CD4-positive, alpha-beta T cell treated with Interleukin-6 at 100 ng/mL for 8 hours (primary cell): ENCODE data around the gene TMPRSS6.

Experiments
- DNase-seq: peaks from one replicate; pipeline ENCODE4 v3.0.0-alpha.2; 2020; ENCODE audit warnings: mixed read lengths, low spot score

Gene TMPRSS6

DNA sequence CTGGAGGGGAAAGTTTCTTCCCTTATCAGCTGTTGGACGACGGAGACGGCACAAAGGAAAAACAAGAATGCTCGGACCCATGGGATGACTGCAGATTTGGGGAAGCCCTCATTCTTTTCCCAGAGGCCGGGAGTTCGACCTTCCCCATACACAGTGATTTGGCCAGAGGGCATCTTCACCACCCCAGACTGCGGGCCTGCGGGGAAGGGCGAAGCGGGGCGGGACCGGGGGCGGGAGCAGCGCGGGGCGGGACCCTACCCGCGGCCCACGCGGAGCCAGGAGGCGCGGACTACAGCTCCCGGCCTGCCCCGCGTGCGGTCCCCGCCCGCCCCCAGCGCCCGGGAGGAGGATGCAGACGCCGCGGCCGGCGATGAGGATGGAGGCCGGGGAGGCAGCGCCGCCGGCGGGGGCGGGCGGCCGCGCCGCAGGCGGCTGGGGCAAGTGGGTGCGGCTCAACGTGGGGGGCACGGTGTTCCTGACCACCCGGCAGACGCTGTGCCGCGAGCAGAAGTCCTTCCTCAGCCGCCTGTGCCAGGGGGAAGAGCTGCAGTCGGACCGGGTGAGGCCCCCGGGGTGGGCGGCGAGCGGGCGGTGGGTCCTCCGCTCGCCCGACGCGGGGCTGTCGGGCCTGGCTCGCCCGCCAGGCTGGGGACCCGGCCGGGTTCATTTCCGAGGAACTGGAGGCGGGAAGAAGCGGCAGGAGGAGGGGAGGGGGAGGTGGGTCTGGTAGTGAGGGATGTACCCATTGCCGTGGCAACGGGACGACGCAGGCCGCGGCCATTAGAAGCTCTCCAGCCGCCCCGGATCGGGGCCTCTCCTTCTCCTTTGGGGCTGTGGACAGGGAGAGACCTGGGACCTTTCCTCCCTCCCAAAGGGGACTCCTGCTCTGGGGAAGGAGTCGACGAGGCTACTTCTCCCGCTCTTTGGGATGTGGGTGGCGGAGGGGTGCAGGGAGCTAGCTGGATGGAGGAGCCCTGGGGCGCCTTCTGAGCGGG is 57.8 kb downstream of the TMPRSS6 start, which contains the start of gene KCTD17:
KCTD17 (plus strand) TSS at position 352 of the 995 bp plus-strand sequence; CDS start at position 371, 19 bp downstream.
- peak; percentile 71 for DNase-seq

DNA sequence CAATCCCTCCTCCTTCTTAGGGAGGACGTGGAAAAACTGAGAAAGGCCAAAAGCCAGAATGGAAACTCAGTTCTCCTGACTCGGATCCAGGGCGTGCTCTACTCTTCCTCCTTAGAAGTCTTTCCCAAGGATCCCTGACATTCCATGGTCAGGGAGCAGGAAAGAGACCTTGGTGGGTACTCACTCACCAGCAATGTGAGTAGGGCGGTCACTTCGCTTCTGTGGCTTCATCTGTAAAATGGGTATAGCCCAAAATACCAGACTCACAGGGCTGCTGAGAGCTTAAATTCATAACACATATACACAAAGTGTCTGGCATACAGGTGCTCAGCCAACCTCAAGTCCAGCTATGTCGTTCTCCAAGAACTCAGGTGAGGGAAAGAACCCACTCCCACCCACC is 58.6 kb downstream of the TMPRSS6 start:
- DNase-seq, result no peak

DNA sequence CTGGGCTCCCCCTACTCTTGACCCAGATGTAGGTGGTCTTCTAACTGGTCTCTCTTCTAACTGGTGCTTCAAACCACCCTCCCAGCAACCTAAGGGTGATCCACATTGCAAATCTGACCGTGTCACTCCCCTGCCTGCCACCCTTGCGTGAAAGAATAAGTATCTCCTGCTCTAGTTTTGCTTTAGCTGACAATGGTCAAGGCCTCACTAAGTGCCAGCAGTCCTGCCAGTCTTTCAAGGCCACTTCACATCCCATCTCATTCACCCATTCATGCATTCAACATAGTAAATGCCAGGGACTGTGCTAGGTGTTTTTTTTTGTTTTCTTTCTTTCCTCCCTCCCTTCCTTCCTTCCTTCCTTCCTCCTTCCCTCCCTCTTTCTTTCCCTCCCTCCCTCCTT is 60.3 kb downstream of the TMPRSS6 start:
- DNase-seq, result no peak

DNA sequence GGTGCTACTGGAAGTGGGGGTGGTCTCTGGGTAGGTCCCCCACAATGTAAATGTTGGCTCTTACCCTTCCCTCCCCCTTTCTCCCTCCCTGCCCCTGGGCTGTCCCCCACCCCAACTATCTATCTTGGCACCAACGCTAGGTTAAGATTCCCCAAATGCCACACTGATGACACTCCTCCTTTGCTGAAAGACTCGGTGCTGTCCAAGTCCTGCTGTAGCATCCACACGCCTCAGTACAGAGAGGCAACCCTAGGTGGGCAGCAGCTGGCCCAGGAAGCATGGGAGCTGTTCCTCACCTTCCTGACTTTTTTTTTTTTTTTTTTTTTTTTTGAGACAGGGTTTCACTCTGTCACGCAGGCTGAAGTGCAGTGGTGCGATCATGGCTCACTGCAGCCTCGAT is 61.4 kb downstream of the TMPRSS6 start:
- DNase-seq, result no peak

DNA sequence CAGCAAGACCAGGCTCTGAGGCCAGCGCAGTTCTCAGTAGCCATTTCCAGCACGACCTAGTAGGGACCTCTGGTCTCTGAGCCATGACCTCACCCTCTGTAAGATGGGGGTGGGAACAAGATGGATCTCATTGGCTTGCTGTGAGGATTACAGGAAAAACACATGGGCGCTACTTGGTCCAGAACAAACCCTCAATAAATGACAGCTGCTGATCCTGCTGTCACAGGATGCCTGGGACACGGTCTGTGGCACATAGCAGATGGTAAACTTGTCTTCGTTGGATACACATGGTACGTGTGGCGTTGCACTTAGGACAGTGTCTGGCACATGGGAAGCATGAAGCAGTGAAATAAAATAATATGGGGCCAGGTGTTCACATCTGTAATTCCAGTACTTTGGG is 62.5 kb downstream of the TMPRSS6 start:
- no peak for DNase-seq

DNA sequence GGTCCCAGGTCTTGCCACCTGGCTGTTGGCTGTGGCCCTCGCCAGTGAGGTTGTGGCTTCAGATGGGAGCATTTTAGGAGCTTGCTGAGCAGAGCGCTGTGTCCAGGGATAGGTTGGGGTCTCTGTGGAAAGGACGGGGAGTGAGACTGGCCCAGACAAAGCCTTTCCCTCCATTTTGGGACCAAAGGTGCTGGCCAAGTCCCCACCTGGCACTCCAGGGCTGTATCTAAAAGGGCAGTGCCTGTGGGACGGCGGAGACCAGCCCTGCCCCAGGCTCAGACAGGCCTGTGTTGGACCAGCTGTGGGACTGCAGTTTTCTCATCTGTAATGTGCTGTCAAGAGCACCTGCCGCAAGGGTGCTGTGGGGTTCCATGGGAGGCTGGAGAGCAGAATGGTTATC is 62.9 kb downstream of the TMPRSS6 start:
- no peak for DNase-seq

DNA sequence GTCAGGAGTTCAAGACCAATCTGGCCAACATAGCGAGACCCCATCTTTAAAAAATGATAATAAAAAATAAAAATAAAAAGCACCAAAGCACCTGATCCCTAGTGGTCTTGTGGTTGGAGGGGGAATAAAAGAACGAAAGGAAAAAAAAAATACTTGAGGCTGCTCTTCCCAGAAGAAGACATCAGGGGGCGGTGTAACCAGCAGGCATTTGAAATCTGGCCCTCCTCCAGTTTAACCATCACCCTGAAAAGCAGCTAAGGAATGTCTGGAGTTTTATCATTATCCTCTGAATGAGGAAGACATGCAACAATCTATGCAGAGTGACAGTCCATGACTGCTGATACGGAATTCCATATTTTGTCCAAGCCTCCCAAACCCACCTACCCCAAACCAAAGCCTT is 63.6 kb downstream of the TMPRSS6 start:
- no peak for DNase-seq

DNA sequence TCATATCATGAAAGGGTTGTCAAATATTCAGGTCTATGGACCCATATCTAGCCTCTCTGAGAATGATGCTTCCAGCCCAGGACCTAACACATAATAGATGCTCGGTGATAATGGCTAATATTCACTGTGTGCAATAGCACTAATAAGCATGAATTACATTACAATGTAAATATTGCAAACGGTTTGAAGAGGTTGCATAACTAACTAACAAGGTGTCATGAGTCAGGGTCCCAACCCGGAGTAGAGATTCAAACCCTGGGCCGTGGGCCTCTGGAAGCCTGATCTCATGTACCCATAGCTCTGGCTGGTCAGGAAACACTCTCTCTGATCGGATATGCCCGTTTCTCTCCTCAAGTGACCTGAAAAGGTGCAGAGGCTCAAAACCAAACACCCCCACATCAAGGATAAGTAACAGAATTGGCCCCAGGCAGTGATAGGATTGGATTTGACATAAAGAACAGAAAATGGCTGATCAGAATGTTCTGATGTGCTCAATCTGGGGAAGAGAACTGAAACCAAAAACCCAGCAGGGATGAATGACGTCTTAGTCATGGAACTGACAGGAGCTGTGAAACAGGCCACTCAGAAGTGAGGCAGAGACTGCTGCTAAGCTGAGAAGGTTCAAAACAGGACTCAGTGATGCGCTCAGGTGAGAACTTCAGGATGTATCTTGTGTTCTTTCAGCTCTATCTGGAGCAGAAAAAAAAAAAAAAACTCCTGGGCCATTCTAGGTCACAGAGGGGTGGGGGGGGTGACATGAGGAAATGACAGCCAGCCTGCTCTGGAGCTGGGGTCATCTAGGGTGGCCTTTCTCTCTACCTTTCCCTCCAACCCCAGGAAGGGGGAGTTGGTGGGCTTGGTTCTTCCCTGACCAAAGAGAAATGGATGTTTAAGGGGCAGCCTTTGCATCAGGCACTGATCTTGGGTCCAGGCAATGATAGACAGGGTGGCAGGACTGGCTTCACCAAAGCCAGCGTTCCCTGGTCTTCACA is 64.6 kb downstream of the TMPRSS6 start:
- no peak for DNase-seq

DNA sequence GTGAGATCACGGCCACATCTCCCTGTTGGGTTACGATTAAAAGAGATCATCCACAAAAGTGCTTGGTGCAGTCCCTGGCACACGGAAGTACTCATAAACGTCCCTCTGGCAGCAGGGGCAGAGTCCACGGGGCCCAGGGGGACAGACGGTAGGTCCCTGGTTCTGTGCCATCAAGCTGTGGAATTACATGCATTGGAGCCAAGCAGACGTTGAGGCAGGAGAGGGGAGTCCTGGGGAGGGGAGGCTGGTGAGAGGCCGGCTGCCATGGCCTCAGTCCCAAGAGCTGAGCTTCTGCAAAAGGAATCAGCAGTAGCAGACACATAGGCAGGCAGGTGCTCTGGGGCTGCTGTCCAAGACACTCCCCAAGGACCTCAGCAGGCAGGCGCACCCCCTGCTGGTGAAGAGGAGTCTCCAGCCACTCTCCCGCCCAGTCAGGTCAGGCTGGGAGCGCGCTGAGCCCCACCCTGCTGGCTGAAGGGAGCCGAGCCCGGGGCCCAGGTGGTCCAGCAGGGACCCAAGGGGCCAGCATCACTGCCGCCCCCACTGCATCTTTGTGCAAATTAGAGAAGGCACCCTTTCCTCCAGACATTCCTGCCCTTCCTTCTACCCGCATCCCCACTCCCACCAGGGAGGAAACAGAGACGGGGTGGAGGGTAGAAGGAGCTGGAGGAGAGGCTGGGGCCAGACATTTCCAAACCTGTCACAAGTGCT is 65.5 kb downstream of the TMPRSS6 start:
- peak; percentile 33 for DNase-seq

DNA sequence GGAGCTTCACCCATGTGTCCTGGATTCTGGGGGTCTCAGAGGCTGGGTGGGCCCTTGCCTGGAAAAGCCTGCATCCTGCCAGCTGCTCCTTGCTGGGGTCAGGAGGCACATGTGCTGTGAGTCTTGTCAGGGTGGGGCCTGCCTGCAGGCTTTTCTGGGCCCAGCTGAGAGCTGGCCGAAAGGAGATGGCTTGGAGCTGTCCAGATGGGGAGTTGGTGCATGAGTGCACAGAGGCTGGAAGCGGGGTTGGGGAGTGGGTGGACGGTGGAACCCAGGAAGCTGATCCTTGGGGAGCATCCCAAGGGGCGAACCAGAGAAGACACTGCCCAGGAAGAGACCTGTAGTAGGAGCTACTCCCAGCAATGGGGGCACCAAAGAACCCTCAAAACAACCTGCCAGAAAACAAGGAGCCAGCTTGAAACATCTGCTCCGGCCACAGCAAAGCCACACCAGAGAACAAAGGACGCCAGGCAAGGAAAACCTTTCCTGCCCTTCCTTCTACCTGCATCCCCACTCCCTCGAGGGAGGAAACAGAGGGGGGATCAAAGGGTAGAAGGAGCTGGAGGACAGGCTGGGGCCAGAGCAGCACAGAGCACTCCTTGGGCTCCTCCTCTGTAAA is 66.2 kb downstream of the TMPRSS6 start:
- no peak for DNase-seq

DNA sequence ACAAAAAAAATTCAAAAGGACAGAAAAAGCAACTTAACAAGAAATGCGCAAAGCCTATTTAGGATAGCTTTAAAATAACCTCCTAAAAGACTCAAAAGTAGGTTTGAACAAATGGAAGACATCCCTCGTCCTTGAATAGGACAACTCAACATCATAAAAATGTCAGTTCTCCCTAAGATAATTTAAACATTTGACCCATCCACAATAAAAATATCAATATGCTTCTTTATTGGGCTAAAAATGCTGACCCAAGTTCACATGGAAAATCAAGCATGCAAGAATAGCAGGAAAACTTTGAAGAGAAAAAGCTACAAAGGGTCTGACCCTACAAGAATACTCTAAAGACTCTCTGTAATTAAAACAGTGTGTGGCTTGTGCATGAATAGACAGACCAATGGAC is 70.0 kb downstream of the TMPRSS6 start:
- no peak for DNase-seq

DNA sequence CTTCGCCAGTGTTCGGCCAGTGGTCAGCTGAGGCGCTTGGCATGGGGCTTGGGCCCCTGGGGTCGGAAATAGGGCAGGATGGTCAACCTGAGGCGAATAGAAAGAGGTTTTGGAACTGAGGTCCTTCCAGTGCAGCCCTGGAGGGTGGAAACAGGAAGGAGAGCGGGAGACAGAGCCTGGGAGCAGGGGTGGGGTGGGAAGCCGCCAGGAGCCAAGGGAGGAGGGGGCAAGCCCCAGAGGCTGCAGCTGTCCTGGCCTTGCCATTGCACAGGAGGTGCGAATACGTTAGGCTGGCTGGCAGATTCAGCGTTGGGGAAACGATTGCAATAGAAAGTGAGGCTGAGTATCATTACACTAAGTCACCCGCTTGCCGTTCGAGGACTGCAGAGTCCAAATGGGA is 71.8 kb downstream of the TMPRSS6 start:
- DNase-seq, result no peak

DNA sequence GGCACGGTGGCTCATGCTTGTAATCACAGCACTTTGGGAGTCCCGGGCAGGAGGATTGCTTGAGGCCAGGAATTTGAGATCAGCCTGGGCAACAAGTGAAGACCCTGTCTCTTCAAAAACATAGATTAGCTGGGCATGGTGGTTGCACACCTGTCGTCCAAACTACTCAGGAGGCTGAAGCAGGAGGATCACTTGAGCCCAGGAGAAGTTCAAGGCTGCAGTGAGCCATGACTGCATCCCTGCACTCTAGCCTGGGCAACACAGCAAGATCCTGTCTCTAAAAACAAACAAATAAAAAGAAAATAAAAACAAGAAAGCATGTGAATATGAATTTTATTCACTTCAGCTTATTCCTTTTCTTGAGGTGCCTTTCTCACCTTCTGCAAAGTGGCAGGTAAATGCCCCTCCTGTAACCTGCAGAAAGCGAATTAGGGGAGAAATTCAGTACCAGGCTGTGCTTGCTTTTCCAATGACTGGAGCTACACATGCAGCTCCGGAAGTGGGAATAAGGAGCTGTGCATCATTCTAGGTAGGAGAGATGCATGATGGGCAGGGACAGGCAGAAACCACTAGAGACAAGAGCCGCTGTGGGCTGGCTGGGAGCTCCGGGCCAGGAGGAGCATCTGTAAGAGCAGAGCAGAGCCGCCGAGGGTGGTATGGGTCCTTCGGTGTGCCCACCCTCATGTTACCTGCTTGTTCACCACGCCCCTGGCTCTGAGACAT is 72.7 kb downstream of the TMPRSS6 start:
- no peak for DNase-seq

DNA sequence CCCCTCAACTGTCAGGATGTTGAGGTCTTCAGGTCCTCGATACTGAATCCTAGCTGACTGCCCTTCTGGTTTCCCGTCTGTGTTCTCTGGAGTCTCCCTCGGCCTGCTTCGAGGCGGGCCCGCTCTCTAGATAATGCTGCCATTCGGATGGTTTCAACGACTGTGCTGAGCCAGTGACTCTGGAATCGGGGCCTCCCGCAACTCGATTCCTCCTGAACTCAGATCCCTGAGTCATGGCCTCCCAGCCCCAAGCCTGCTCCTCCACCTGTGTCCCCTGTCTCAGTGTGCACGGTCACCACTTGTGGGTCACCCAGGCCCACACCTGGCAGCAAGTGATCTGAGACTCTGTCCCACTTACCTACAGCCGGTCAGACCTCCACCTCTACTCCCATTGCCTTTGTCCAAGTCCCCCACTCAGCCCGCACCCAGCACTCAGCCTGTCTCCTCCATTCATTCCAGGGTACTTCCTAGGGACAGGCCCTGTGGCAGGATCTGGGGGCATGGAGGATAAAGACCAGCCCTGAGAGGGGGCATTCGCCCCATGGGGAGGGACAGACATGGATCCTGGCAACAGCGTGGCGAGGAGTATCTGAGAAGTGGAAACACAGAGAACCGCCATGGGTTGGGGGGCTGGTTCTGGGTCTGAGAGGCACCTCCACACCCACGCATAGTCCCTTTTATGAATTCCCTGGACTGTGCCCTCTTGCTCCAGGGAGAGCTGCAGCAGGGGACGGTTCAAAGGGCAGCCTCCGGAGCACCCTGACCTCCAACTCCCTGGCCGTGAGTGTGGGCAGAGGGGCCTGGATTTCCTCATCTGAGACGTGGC is 75.7 kb downstream of the TMPRSS6 start:
- no peak for DNase-seq

DNA sequence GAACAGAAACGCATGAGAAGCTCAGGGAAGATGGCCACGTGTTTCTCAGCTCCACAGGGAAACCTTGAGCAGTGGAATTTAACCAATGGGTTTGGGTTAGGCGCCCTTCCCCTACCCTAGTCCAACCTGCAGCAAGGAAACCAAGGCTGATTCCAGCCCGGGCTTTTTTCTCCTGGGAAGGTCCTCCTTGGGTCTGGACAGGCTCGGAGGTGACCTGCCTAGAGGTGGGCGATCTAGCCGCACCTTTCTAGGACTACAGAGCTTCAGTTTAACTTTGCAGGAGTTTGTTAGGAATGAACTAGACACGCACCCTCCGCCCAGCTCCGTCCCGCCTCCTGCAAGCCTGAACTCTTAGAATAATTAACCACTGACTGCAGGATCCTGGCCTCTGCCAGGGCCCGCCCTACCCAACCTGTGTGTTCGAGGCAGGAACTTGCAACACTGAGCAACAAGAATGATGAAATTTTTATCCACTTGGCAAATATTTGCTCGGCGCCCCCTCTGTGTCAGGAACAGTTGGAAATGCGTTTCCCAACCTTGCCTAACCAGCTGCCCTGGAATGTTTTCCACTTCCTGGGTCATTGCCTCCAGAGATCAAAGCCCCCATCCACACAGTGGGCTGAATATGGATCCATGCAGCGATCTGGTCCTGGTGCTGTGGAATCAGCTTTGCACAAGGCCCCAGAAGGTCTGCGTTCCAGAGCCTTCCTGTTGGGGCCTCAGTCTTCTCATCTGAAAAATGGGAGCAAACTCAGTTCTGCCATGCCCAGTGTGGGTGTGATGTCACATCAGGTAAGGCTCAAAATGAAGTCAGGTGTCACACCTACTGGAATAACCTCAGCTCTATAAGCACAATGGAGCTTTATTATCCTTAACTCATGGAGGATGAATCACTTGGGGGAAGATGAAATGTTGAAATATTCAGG is 76.7 kb downstream of the TMPRSS6 start:
- DNase-seq, result no peak

DNA sequence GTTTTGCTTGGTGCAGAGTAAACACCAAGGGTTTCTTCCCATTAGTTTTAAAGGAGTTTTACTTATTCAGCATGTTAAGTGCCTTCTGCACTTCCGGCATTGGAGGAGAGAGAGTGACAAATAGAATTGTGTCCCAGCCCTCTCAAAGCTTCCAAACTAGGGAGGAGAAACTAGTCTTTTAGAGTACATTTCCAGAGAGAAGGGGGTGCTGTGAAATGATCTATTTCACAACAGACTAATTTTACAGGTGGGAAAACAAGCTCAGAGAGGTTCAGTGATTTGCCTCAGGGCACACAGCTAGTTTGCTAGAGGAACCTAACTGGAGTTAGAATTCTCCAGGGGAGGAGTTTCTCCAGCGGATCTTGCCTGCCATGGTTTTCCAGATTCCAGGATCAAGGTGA is 77.4 kb downstream of the TMPRSS6 start:
- DNase-seq, result no peak

DNA sequence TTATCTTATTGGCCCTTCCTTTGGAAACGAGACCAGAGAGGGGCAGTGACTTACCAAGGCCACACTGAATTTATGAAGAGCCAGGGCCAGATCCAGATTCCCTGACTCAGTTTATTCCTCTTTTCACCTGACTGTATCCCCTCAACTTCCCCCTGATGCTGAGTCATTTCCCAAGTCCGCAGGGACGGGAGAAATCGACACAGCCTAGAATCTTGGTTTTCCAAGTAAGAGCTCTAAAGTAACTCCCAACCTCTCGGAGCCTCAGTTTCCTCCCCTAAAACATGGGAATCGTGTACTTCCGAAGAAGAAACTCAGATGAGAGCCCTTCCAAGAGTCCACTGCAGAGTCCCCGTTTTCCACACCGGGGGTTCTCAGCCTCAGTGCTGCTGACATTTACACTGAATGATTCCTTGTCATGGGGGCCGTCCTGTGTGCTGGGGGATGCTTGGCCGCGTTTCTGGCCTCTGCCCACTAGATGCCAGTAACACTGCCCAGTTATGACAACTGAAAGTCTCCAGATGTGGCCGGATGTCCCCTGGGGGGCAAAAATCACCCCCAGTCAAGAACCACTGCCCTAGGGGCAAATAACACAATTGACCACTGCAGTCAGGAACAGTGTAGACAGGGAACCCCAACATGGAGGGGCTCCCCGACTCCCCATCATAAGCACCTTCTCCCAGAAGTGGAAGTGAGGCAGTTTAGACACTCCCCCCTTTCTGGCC is 78.8 kb downstream of the TMPRSS6 start:
- DNase-seq, result no peak
